NCI-H774 (cell line): ENCODE data around the gene ELOVL6.
"Not testable (repeated sequence)": the region's sequence is repeated elsewhere in the genome, so short reads cannot be mapped to it uniquely, and the experiment has no call there.

ENCODE experiments used
- DNase-seq: peaks from one replicate; lab custom pipeline; 2025; lab: John Stamatoyannopoulos, UW

The ELOVL6 gene

DNA sequence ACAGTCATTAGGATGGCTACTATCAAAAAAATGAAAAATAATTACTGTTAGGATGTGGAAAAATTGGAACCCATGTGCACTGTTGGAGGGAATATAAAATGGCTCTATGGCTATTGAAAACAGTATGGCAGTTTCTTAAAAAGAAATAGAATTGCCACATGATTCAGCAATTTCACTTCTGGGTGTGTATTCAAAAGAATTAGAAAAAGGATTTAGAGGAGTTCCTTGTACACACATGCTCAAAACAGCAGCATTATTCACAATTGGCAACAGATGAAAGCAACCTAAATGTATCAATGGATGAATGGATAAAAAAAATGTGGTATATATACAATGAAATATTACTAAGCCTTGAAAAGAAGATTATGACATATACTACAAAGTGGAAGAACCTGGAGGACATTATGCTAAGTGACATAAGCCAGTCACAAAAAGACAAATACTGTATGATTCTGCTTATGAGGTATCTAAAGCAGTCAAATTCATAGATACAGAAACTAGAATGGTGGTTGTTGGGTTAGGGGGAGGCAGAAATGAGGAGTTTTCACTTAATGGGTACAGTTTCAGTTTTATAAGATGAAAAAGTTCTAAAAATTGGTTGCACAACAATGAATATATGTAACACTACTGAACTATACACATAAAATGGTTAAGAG is 123.2 kb downstream of the ELOVL6 start:
- DNase-seq, result no peak

DNA sequence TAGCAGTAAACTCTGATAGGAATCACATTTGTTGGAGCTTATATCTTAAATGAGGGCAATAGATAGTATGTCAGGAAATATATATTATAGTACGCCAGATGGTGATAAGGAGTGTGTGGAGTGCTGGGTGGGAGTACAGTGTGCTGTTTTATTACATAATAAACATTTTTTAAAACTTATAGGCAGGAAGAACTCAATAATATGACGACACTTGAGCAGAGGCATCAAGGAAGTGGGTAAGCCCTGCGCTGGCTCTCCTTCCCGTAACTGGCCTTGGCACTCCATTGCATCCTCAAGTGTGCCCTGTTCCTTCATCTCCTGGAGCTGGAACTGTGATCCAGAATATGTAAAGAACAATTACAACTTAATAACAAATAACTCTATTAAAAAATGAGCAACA is 123.8 kb downstream of the ELOVL6 start:
- DNase-seq, result no peak

DNA sequence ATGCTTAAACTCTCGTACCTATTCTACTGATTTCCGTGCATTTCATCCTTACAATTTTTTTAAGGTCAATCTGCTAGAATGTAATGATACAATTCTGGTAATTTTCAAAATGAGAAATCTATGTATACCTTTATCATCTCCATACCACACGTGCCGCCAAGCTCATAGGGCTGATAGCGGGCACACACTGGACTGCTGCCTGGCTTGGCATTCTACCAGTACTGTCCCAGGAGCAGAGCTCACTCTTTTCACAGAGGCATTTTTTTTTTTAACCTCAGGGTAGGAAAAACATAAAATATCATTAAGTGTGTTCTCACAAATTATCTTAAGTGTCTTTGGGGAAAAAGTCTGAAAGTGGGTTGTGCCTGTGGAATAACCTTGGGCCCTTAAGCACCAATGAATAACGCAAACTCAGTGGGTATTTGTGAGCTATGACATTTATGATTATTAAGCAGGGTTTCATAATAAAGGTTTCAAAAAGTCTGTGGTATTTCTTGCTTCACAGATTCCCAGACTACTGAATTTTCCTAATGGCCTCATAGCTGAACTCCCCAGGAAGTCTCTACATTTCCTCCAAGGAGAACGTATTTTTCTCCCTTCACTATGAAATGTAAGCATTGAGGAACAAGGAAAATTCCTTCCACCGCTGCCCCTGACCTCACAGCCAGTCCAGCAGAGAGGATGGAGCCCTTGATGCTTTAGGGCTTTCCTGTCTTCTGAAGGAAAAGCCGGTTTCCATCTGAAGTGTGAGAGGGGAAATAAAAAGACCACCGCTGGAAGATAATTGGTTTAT is 125.2 kb downstream of the ELOVL6 start:
- DNase-seq, result no peak

DNA sequence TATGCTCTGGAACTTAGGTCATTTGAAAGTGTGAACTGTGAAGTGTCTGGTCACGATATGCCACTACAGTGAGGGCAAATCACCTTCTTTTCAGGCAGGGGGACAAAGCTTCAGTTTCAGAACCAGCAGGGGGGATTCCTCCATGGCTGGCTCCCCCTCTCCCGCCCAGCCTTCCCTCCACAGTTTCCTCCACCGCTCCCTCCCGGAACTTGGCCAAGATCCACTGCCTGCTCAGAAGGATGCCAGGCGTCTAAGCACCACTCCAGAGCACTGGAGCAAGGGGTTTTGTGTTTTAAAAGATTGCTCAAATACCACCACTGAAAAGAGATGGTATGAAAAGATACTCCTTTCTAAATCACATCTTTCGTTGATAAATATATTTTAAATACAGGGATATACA is 126.9 kb downstream of the ELOVL6 start:
- no peak for DNase-seq

DNA sequence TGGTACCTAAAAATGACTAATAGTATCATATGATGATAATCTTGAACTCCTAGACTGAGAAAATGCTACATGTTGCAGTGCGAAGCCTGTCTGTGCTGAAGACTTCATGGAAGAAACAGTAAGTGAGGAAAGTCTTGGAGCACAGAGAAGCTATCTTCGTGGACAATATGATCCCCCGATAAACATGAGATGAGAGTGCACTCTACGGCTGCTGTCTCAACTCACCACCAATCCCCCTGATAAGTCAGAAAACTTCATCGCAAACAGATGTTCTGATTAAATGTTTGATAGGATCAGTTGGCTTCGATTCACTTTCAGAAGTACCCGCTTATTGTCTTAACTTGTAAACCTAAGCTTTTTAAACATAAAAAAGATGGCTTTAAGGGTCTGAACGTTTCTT is 130.2 kb downstream of the ELOVL6 start:
- no peak for DNase-seq

DNA sequence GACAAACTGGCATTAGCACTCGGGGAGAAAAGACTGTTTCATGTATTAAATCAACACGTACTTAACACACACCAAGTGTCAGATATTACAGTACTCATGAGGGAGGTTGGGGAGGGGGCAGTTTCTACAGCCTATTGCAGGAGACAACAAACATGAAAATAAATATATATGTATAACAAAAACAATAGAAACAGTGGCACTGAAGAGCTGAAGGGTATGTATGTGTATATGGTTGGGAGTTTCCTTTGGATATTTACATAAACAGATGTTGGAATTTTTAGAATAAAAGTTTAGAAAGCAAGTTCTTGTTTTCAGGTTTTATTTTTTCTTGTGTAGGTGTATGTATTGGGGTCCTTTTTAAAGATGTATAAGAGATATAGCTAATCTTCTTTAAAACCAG is 133.5 kb downstream of the ELOVL6 start:
- DNase-seq, result no peak

DNA sequence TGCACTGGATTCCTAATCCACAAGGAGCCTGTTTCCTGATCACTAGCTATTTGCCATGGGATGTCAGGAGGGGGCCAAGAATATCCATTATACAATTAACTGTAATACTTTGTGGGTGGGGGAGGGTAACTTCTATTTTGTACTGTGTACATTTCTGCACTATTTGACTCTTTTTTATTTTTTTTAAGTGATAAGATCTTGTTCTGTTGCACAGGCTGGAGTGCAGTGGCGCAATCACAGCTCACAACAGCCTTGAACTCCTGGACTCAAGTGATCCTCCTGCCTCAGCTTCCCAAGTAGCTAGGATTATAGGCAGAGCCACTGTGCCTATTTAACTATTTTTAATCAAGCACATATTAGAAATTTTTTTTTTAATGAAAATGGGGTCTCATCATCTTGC is 134.1 kb downstream of the ELOVL6 start:
- DNase-seq, result no peak

DNA sequence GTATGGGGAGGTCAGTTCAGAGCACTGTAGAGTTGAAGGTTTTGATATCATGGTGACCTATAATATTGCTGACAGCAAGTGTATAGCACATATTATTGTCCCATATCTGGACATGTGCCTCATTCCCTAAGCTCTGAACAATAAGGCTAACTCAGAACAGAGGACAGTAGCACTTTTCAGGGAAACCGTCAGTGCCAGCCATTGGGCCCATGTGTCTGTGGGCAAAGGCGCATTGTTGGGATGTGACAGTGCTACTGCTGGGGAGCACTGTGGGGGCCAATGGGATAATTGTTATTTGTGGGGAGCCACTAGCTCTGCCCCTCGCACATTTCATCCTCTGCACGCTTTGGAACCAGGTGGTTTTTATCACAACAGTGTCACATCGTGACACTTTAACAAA is 136.2 kb downstream of the ELOVL6 start:
- DNase-seq, result no peak

DNA sequence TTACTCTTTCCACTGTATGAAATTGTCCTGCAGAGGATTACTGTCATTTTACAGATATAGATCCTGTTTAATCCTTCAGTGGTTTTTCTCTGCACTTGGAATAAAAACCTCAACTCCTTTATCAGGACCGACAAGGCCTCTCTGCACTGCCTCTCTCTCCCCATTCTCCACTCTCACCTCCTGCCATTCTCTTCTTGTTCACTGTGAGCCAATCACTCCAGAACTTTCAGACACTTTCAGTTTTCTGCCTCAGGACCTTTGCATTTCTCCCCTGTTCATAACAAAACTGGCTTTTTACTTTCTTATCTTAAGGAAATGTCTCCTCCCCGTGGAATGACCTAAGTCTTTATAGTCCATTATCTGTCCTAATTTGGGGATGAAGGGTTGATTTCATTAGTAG is 137.3 kb downstream of the ELOVL6 start:
- DNase-seq, result no peak

DNA sequence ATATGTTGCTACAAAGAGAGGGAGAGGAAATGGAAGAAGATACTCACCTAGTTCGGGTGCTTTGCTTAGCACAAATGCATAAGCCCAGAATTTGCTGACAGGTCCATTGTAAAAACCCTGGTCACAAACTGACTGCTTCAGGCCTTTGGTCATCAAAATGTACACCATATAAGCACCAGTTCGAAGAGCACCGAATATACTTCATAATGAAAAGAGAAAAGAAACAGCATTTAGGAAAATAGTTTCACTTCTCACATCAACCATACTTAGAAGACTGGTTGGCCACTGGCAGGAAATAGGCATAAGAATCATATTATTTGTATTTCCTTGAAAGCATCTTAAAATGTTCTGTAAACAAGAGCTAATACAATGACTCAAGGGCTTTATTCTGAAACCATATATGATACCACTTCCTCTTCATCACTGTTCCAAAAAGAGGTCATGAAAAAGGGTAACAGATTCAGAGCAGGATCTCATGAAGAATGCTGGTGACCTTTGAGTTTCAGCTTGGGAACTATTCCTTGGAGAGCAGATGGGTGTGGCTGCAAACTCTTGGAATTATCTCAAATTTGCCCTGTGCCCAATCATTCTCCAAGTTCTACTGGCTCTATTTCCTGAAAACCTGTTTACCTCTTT is 138.7 kb downstream of the ELOVL6 start:
- DNase-seq, result no peak

DNA sequence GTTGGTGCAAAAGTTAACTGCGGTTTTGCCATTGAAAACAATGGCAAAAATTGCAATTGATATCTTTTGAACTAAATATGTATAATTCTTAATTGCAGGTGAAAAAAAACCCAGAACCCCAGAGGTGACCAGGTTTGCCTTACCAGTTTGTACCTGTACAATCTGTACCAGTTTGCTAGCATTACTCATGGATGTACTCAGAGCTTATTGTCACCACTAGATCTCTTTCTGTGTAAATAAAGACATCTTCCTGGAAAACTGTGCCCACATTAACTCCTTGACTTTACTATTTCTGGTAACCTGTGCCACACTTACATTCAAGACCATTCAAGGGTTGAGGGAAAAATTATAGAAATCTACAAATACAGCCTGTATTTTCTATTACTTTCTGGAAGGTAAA is 139.7 kb downstream of the ELOVL6 start:
- no peak for DNase-seq

DNA sequence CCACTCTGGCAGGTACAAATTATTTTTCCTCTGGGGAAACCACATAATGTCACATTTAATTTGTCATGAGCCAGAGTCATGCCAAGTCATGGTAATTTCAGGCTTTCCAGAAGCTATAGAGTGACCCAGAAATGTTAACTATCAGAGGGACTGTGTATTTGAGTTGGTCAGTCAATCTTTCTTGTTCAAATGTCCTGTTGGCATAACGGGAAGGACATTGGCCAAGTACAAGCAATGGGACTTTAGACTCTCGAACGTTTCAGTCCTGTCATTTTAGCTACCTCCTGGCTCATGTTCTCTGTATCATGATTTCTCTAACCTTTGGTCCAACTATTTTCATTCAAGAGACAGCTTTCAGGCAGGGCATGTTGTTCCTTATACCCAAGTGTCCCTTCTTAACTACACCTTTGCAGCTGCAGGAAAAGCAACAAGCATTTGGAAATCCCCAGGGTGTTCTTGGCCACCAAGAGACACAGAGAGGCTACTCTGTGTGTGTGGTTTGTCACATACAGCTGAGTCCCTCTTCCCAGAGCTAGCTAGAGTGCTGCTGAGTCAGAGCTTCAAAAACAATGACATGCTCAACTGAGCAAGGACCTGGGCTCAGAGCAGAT is 143.2 kb downstream of the ELOVL6 start:
- no peak for DNase-seq

DNA sequence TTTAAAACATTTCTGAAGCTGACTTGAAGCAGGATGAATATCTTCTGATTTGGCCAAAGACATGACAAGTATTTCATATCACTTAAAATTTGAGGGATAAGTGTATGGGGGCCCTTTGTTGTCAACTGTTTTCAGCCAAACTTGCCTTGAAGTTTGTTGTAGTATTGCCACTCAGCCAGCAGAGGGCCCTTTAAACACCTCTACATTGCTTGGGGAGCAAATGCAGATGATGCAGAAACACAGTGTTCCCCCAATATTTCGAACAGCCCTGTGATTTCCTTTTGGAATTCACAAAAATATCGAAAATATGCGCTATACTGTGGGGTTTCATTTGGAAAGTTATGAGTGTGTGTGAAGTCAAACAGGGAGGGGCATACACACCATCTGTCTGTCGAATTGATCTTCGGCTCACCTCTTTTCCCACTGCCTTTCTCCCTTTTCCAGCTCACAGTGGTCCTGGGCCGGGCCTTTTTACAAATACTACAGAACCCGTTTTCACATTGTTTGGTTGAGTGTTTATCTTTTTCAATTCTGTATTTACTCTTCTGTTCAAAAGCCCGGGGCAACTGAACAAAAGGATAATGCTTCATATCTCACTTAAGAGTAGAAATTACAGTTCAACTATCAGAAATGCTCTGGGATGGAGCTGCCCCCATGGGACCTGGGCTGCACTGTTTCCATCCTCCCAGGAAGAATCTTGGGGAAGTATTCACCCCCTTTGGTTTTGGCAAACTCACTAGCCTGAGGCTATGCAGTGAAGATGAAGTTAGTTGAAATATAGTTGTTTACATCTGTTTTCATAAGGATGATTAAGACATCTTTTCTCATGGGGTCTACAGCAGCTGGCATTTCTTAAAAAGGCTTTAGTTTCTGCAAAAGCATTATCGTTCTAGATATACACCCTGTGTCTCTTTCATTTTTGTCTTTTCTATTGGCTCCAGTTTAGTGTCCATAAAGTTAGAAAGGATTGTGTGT is 148.2 kb downstream of the ELOVL6 start:
- no peak for DNase-seq

DNA sequence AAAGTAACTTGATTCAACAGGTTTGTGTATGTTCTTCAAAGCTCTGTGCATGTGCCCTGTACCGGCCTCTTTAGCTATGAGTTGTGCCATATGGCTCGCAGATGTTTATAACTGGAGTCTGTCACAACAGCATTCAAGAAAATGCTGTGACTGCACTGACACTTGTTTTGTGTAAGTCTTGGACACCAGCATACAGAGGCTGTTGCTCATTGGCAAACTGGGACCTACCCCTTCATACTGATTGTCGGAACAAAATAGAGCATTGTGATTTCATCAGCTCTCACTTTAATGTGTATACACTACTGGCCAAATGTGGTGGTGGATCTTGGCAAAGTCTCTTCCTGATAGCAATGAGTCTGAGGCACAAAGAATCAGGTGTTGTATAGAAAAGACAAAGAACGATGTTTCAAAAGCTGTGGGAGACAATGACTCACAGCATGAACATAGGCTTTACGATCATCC is 151.8 kb downstream of the ELOVL6 start:
- no peak for DNase-seq

DNA sequence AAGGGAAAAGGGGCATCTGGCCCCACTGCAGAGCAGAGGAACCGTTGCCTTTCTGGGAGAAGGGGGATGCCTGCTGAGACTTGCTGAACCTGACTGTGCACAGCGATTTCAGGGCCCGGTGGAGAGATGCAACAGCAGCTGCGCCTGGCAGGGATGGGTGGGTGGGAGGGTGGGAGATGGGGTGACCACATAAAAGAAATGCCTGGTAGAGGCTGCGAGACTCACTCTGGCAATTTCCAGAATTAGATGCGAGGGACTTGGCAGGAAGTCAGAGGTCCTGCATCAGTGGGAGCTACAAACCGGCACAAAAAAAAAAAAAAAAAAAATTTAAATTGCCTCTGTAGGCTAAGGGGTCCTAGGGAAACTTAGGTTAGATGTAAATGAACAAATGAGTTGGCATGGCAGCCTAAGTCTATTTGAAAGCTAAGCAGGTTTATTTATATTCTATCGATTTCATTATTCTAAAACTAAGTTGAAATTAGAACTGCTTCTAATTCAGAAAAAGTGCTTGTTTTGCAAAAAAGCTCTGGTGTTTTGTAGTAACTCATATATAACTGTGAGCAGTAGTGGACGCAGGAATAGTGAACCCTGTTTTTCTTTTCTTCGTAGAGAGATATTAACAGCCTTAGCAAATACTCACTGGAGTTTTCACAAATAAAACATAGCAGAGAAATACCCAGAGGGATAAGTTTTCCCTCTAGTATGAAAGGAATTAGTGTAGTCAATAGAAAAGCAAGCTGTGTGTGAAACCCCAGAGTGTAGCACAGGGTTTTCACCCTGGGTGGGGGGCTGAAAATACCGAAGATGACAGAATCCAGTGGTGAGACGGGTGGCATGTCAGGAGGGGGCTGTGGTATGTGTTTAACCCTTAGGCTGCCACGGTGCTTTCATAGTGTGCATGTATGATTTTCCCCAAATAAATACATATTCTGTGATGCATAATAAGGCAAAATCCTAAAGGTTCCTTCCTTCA is 155.6 kb downstream of the ELOVL6 start:
- no peak for DNase-seq

DNA sequence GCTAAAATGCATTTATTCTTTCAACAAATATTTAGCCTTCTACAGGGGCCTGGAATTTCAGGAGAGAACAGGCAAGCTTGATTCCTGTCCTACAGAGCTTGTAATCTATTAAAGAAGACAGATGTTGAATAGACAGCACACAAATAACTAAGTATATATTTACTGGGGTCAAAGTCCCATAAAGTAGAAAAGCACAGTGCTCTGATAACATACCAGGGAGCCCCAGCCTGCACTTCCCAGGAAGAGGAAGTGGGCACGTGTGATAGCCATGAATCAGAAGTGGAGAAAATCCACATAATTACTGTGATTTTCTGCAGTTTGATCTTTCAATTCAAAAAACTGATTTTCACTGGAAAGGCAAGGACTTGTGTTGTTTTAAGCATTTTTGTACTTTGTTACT is 156.7 kb downstream of the ELOVL6 start:
- DNase-seq, result no peak

DNA sequence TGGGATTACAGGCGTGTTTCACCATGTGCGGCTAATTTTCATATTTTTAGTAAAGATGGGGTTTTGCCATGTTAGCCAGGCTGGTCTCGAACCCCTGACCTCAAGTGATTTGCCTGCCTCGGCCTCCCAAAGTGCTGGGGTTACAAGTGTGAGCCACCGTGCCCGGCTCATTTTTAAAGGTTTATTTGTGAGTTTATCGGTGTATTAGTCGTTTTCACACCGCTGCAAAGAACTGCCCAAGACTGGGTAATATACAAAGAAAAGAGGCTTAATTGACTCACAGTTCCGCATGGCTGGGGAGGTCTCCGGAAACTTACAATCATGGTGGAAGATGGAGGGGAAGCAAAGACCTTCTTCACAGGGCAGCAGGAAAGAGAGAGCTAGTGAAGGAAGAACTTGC is 159.3 kb downstream of the ELOVL6 start:
- not testable (repeated sequence) for DNase-seq

DNA sequence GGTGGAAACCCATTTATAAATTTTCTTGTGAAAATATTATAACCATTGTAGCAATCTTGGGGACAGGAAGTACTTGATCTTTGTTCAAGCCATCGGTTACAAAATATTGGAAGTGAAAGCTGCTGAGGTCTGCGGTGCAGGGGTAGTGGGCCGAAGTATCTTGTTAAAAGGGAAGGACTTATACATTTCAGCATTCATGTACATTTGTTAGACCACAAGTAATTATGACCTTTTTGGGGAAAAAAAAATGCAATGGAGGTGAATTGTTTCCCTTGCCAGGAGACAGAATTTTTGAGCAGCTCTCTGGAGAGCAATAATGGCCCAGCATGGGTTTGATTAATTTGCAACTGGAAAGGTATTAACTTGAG is 164.4 kb downstream of the ELOVL6 start:
- no peak for DNase-seq

DNA sequence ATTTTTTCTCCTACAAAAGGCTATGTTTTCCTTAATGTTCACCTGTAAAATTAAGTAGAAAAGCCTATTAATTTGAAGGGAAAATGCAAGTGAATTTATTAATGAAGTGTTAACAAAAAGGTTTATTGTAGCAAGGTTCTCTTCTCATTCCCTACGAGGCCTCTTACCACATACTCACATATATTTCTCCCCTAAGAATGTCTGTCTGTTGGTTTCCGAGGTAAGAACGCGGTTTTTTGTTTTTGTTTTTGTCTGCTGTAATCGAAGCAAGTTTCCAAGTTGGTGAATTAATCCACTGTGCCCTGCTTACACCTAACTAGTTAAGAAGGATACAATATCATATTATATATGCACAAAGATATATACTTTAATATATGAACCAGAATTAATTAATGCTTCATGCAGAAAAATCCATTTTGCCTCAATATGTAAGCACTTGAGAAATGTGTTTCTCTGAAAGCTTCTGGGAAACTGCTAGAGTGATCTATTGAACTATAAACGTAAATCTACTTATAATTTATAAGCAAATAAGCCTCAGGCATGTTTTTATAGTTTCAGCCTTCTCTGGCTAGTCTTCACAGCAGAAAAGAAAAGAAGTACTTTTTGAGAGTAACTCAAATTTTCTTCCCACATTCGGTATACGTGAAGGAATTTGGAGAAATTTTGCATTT is 164.9 kb downstream of the ELOVL6 start:
- DNase-seq, result no peak

DNA sequence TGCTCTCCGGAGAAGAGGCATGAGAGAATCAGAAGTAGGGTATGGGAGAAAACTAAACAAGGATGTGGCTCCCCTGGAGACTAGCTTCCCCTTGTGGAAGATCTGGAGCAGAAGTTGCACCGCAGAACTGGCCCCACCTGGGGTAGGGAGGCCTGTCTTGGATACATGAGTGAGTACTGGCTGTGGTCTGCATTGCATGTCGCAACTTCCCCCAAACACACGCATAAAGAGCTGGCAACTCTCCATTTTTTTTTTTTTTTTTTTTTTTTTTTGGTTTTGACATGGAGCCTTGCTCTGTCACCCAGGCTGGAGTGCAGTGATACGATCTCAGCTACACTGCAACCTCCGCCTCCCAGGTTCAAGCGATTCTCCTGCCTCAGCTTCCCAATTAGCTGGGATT is 165.8 kb downstream of the ELOVL6 start:
- DNase-seq, result no peak
